HG03196 (cell line): ENCODE data around the gene SMTN.
"Not testable (repeated sequence)": the region's sequence is repeated elsewhere in the genome, so short reads cannot be mapped to it uniquely, and the experiment has no call there.

Source experiments
- ATAC-seq: cut with Tn5 transposase; IDR thresholded peaks from one replicate; pipeline ENCODE4 v1.9.1; 2021; ENCODE audit not compliant: unreplicated experiment

Gene SMTN

GRCh38 chr22:31069691-31070314, 11.3 kb upstream of the SMTN start:
- ATAC-seq, result not testable (repeated sequence)

- not testable (repeated sequence) for ATAC-seq
These were observed 8.0 kb upstream of the SMTN start for GRCh38 chr22:31073125-31073524.

- not testable (repeated sequence) for ATAC-seq
These were observed 7.5 kb upstream of the SMTN start for GRCh38 chr22:31073545-31074145.

GRCh38 chr22:31075961-31076360, 5.2 kb upstream of the SMTN start:
- no peak for ATAC-seq

- ATAC-seq, result no peak
These were observed 3.4 kb upstream of the SMTN start for GRCh38 chr22:31077681-31078080.

- not testable (repeated sequence) for ATAC-seq
These were observed 2.7 kb upstream of the SMTN start for GRCh38 chr22:31078389-31078788.

- no peak for ATAC-seq
These were observed 1.9 kb upstream of the SMTN start for GRCh38 chr22:31079095-31079642.

GRCh38 chr22:31080164-31080847, 812 bp upstream of the SMTN start:
- ATAC-seq, result no peak

- no peak for ATAC-seq
These were observed 966 bp downstream of the SMTN start for GRCh38 chr22:31081963-31082605.

- ATAC-seq, result no peak
These were observed 1.7 kb downstream of the SMTN start for GRCh38 chr22:31082606-31083376.

- ATAC-seq, result no peak
These were observed 2.3 kb downstream of the SMTN start for GRCh38 chr22:31083377-31083768.

- no peak for ATAC-seq
These were observed 3.0 kb downstream of the SMTN start for GRCh38 chr22:31083923-31084810.

- ATAC-seq, result peak; percentile 38
These were observed 3.8 kb downstream of the SMTN start for GRCh38 chr22:31084811-31085492.

- no peak for ATAC-seq
These were observed 4.3 kb downstream of the SMTN start for GRCh38 chr22:31085493-31085824.

GRCh38 chr22:31085928-31086327, 4.8 kb downstream of the SMTN start:
- ATAC-seq, result no peak

GRCh38 chr22:31086703-31087330, 5.7 kb downstream of the SMTN start:
- ATAC-seq, result no peak

GRCh38 chr22:31087744-31088215, 6.7 kb downstream of the SMTN start:
- ATAC-seq, result no peak

GRCh38 chr22:31088233-31088986, 7.3 kb downstream of the SMTN start:
- ATAC-seq, result no peak
